HL-60 (cell line): ENCODE measurements around the gene ARF3.

Experiments used
- DNase-seq, 2 experiments: peaks; one replicate each; pipeline ENCODE4 v3.0.0-alpha.2; 2010 to 2020; ENCODE audit warnings: low read depth in 1 of 2, low spot score in 1 of 2
- H3K27ac ChIP-seq: fragments of 250-450 bp; sonication (Bioruptor Pico); replicated peaks from 2 replicates; pipeline ENCODE4 v1.5.1; 2020; ENCODE audit warnings: mild to moderate bottlenecking, moderate library complexity
- H3K27me3 ChIP-seq: fragments of 250-450 bp; sonication (Bioruptor Pico); 2 replicates; pipeline ENCODE4 v1.5.1; 2021; ENCODE audit warnings: mild to moderate bottlenecking, moderate library complexity; ENCODE audit not compliant: insufficient read depth, poor library complexity, severe bottlenecking
- H3K4me3 ChIP-seq: replicated peaks from 2 replicates; pipeline ENCODE4 v1.5.1; 2011; ENCODE audit warnings: mild to moderate bottlenecking, control low read depth, low read length; ENCODE audit not compliant: insufficient read depth
- CTCF ChIP-seq: IDR thresholded peaks from one replicate; pipeline ENCODE4 v1.5.1; 2011; ENCODE audit warnings: low read length, control low read depth, inconsistent platforms; ENCODE audit not compliant: insufficient read depth
- GABPA ChIP-seq: IDR thresholded peaks from 2 replicates; pipeline ENCODE4 v1.6.1; 2012; ENCODE audit warnings: low read depth
- POLR2AphosphoS5 ChIP-seq: IDR thresholded peaks from 2 replicates; pipeline ENCODE4 v1.6.1; 2012; ENCODE audit warnings: low read depth
- REST ChIP-seq: IDR thresholded peaks from 2 replicates; pipeline ENCODE4 v1.6.1; 2012; ENCODE audit warnings: low read depth; ENCODE audit not compliant: insufficient replicate concordance
- SPI1 ChIP-seq: IDR thresholded peaks from 2 replicates; pipeline ENCODE4 v1.6.1; 2012; ENCODE audit warnings: low read depth, mild to moderate bottlenecking, borderline replicate concordance

ARF3 gene

GRCh38 chr12:48952691-48953090 is 4.6 kb downstream of the ARF3 start:
- no peak for DNase-seq
- Histone ChIP-seq H3K27ac (no peak overlapping the region), H3K4me3 (no peak overlapping the region), H3K27me3 (no peaks in the 10 kb centered on the region)
- no peak for TF ChIP-seq SPI1
- TF ChIP-seq REST, result no peak
- no peak for TF ChIP-seq GABPA
- TF ChIP-seq POLR2AphosphoS5, result no peak
- no peak for TF ChIP-seq CTCF

DNA sequence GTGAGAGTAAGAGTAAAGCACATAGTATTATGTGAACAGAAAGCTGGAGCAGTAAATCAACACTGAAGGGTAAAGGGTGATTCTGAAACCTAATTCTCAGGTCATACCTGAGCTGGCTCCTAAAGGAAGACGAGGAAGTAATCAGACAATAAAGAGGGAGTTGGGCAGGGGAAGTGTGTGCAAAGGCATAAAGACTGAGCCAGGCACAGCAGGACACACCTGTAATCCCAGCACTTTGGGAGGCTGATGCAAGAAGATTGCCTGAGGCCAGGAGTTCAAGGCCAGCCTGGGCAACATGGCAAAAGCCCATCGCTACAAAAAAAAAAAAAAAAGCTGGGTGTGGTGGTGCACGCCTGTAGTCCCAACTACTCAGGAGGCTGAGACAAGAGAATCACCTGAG is 9.6 kb downstream of the ARF3 start:
- TF ChIP-seq GABPA, result no peak
- DNase-seq, result no peak
- Histone ChIP-seq H3K4me3 (no peak overlapping the region), H3K27me3 (no peaks in the 10 kb centered on the region), H3K27ac (no peak overlapping the region)

DNA sequence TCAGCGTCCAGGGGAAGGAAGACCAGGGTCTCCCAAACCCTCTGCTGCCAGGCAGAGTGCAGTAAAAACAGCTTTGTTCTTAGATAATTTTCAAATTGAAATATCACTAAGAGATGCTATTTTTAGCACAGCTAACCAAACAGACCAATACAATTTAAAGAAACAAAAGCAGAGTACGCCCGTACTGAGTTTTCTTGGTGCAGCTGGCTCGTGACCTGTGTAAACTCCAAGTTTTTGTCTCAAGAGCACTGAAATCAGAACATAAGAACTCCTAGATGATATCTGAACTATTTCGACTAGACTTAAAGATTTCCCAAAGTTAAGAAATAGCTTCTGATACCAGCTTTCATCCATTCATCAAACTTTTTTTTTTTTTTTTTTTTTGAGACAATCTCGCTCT is 10.3 kb downstream of the ARF3 start:
- H3K4me3 ChIP-seq, result no peak overlapping the region
- TF ChIP-seq POLR2AphosphoS5 (no peak), SPI1 (no peak), CTCF (no peak), GABPA (no peak), REST (no peak)
- DNase-seq, result no peak
- H3K27me3 ChIP-seq, result no peaks in the 10 kb centered on the region
- no peak overlapping the region for H3K27ac ChIP-seq

DNA sequence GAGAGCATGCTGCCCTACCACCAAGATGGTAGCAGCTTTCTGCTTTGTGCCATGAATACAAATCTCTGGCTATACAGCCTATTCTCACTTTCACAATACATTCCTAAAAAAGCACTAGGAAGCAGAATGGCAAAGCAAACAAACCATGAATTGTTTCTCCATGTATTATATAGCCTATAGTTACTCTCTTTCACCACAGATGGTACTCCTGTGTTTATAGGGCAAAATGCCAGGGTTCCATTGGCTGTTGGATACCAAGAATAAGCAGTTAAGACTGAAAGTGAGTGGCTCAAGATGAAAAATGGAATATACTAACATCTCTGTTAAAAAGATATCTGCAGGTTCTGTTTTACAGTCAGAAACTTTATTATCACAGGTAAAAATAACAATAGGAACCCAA is 11.1 kb downstream of the ARF3 start:
- TF ChIP-seq CTCF (no peak), POLR2AphosphoS5 (no peak), GABPA (no peak), SPI1 (no peak), REST (no peak)
- Histone ChIP-seq H3K27me3 (no peaks in the 10 kb centered on the region), H3K27ac (no peak overlapping the region), H3K4me3 (no peak overlapping the region)
- DNase-seq, result no peak
